HL-60 (cell line): Measurements from ENCODE around the gene SNAI1.

ENCODE experiments used
- CTCF ChIP-seq: IDR thresholded peaks from one replicate; pipeline ENCODE4 v1.5.1; 2011; ENCODE audit warnings: low read length, control low read depth, inconsistent platforms; ENCODE audit not compliant: insufficient read depth
- GABPA ChIP-seq: IDR thresholded peaks from 2 replicates; pipeline ENCODE4 v1.6.1; 2012; ENCODE audit warnings: low read depth
- POLR2AphosphoS5 ChIP-seq: IDR thresholded peaks from 2 replicates; pipeline ENCODE4 v1.6.1; 2012; ENCODE audit warnings: low read depth
- REST ChIP-seq: IDR thresholded peaks from 2 replicates; pipeline ENCODE4 v1.6.1; 2012; ENCODE audit warnings: low read depth; ENCODE audit not compliant: insufficient replicate concordance
- SPI1 ChIP-seq: IDR thresholded peaks from 2 replicates; pipeline ENCODE4 v1.6.1; 2012; ENCODE audit warnings: low read depth, mild to moderate bottlenecking, borderline replicate concordance

GRCh38 chr20:49951151-49951550 is 31.6 kb upstream of the SNAI1 start:
- TF ChIP-seq CTCF = no peak
- no peak for TF ChIP-seq POLR2AphosphoS5
- no peak for TF ChIP-seq REST
- no peak for TF ChIP-seq GABPA
- no peak for TF ChIP-seq SPI1
